ENCODE data around the gene SCRG1.

Gene SCRG1

DNA sequence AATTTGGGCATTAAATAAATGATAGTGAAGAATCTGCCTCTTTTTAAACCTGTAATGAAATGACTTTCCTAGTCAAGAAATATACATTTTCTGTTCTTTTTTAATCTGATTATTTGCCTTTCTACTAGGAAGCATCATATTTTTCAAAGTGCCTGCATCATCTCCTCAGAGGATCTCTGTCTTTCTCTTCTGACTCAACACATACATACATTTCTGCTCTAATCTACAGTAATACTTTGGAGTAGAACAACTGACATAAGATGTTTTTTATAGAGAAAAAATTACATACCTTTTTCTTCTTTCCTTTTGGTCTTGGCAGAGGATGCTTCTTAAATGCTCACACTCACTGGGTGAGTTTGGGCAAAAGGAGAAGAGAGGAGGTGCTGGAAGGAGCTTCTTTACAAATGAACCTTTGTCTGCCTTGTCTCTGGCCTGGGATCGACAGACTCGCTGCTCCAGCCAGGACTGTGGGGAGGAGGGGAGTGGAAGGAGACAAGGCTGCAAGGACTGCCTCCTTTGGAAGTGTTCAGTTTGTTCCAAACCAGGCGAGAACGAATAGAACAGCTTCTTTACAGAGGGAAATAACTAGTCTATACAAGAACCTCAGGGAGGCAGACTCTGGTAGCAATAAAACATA lies at the start of gene SCRG1:
Gene SCRG1 (minus strand): TSS at position 338 of the 637 bp plus-strand sequence. CDS start 7,702 bp downstream, outside the sequence.
- no peak for DNase-seq (ENCODE audit: low read depth)

DNA sequence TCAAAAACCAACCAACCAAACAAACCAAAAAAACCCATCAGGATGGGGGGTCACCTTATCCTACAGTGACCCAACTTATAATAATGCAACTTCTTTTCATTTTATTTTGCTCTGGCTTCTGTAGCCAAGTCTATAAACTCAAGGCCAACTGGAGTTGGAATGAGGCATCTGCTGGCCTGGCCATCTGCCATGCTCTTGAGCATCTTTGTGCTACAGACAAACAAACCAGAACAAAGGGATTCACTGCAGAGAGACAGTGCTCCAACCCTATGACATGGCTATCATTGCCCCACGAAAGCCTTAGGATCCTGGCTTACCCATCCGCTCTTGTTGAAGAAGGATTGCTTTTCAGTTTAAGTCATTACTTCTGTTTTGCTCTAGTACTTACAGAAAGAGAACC lies 49.2 kb upstream of the SCRG1 start:
- no peak for DNase-seq (ENCODE audit: low read depth)

DNA sequence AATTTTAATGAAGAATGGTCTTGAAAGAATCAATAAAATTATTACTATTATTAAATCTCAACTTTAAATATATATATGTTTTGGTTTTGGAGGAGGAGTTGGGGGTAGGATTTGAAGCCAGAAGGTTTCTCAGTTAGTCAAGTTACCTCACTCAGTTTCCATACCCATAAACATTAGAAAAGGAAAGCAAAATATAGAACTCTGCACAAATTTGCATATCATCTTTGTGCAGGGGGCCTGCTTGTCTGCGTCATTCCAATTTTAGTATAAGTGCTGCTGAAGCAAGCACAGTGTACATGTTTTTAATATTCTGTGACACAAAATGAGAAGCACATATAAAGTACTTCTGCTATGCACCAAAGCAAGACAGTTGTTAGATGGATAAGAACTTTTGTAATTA lies 47.5 kb upstream of the SCRG1 start:
- no peak for DNase-seq (ENCODE audit: low read depth)

DNA sequence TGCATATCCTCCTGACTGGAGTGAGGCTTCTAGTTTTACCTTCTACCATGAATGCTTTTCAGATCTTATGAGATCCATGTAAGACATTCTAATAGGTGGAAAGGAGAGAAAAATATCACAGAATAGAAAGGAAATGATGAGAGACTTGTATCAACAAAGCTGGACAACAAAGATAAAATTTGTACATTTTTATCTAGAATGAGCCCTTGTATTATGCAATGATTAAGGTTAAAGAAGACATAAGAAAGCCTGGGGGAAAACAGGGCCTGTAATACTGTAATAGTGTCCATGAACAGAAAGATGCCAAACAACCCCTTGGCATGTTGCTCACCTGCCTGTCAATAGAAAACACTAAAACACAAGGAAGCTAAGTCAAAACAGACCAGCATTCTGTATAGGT lies 44.2 kb upstream of the SCRG1 start:
- DNase-seq (ENCODE audit: low read depth) = no peak

DNA sequence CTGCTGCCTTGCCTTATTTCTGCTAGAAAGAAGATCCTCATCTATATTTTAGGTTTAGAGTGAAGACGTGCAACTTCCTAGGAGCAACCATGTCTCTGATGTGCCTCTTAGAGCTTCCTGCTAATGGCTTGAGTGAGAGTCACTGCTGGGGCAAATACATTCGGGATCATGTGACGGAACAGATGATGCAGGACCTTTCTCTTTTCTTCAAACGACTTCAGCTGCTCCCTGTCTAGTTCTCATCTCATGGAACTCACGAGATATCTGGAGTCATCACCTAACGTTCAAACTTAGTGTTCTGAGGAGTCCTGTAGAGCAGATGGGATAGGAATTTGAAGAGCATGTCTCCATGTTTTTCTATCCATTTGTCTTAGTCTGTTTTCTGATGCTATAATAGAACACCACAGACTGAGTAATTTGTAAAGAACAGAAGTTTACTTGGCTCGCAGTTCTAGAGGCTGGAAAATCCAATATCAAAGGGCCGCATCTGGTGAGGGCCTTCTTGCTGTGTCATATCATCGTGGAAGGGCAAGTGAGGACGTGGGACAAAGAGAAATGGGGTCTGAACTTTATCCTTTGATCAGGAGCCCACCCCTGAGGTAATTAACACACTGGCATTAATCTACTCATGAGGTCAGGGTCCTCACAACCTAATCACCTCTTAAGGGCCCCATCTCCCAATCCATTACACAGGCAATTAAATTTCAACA lies 43.5 kb upstream of the SCRG1 start:
- DNase-seq (ENCODE audit: low read depth) = no peak

DNA sequence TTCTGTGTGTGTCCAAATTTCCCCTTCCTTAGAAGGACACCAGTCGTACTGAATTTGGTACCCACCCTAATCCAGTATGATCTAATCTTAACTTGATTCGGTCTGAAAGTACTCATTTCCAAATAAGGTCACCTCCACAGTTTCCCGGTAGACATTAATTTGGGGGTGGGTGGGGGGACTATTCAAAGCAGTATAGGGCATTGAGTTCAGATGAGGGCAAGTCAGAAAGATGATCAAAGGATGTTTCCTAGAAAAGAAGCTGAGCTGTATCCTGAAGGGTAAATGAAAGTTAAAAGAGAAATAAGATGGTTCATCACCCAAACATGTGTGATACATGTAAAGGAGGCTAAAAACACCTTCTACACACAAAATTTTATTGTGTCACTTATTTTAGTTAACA lies 42.0 kb upstream of the SCRG1 start:
- no peak for DNase-seq (ENCODE audit: low read depth)

DNA sequence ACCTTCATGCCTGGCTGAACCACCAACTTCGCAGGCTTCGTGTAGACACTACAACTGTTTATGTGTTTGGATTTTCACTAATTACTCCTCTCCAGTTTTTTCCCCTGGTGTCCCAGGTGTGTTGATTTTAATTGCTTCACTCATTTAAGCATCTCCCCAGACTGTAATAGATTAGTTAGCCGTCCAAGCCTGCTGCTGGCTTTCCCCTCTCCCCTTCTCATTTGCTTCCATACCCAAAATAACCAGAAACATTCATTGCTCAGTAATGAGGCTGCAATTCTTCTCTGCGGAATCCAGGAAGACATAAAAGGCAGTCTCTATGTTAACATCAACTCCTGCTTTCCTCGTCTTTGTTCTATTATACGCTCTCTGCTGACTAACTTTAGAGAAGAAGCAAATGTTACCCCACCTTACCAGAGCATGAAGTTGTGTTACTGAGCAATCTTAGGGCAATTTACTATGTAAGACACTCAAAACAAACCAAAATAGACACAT lies 37.9 kb upstream of the SCRG1 start:
- DNase-seq (ENCODE audit: low read depth) = no peak

DNA sequence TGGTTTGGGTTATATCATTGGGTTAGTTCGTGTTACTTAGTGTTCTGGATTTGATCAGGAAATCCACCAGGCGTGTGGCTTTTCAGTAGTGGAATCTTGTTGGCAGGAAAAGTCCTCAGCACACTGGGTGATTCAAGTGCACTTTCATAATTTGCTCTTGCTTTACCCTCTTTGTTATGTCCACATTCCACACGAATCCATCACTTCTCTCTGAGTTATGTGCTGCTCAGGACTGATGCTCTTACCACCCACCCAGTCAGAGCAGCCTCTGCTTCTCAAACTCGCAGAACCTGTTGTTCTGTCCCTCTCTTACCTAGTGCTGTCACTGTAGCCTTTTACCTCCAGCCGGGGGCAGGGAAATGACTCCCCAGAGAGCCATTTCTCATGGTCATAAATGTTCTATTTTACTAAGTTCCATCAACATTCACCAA lies 37.2 kb upstream of the SCRG1 start:
- no peak for DNase-seq (ENCODE audit: low read depth)

DNA sequence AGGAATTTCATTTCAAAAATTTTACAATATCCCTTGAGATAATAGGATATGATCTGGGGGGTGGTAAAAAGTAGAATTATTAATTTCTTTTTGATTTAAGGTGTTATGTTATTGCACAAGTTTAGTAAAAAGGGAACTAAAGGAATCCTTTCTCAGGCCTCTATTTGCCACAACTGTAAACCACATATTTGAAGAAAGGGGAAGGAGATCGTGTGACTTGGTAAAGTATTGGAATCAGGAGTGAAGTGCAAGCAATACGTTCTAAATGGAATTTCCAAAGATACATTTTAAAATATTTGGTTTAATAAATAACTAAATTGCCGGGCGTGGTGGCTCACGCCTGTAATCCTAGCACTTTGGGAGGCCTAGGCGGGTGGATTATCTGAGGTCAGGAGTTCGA lies 35.3 kb upstream of the SCRG1 start:
- no peak for DNase-seq (ENCODE audit: low read depth)

DNA sequence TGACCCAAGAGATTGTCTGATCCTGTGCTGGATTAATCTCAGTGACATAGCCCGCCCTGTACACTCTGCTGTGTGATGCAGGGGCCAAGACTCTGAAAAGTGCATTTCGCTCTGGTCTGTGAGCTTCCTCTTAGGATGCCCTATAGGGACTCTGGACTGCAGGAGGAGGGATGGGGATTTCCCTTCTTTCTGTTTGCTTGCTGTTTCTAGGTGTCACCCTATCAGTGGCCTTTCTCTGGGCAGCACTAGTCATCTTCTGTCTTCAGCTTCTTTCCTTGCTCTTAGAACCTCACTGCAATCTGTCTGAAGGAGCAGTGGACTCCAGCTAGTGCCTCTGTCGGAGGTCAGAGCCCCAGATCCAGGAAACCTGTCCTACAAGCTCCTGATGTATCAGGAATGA lies 34.5 kb upstream of the SCRG1 start:
- DNase-seq (ENCODE audit: low read depth) = no peak

DNA sequence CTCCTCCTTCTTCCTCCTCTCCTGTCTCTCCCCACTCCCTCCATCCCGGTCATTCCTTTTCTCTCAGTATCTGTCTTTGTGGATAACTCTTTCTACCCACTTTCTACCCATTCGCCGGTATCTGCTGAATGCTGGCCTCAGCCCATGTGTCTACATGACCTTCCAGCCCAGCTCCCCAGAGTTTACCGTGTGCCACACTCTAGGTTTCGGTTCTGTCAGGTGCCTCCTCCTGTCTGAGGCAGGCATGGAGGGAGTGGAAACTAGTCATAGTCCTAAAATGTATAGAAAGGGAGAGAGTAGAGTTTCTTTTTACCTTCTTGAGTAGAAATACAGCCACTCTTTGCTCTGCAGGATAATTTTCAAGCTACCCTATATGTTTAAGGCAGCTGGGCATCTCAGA lies 33.5 kb upstream of the SCRG1 start:
- DNase-seq (ENCODE audit: low read depth) = no peak

DNA sequence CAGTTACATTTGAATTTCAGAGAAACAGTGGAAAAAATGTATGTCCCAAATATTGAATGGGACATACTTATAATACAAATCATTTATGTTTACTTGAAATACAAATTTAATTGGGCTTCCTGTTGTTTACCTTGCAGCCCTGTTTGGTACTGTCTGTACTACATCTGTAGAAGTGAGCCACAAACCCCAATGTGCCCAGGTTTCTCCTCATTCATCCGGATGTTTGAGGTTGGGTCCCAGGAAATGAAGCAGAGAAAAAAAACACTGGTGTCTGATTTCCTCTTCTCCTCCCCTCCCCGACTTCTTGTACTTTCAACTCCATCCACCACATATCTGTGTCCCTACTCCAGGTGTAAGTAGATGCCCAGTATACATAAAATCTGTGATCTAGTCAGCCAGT lies 27.1 kb upstream of the SCRG1 start:
- no peak for DNase-seq (ENCODE audit: low read depth)

DNA sequence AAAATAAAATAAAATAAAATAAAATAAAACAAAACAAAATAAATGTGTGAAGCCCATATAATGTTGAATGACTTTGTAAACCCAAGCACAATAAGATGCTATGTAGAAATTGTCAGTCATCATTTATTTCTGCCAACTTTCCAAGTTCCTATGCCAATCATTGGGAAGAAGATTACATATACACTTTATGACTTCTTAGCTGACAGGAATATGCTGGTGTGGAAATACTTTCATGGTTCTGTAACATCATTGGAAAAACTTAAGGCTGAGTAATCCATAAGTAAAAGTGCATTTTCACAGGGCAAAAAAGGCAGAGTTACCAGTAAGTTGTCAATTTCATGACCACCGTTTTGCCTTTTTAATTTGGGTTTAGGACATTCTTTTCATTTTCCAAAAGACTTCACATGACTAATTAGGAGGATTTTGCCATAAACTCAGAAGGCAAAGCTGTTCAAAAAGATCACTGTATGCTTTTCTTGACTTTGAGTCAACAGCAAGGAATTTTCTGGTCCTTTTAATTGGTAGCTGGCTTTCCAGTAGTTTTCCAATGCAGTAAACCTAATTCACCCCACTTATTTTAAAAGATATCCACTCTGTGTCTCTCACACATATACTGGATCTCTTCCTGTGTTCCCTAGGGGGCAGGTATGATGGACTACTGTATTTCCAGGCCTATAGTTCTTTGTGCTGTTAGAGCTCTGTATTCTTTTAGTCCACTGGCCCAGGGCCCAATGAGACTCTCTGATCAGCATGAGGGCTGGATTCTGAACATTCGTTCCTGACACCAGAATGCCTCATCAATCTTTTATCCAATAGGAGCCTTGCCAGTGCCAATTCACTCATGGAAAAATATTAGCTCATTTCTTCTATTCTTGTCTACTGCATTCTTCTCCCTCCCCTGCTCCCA lies 26.2 kb upstream of the SCRG1 start:
- no peak for DNase-seq (ENCODE audit: low read depth)

DNA sequence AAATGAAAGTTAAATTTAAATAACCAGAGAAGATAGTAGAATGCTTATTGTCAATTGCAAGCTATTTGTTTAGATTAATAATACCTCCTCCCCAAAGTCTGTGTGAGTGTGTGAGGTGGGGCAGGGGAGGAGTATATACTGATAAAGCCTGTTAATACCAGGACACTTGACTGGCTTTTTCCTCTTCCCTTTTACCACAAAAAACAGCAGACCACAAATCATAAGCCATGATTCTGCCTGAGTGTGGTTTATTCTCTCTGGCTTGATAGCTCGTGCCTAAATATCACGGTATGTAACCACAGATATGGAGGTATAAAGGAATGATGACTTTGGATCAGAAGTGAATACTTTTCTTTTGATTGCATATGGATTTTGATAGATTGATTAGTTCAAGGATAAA lies 21.9 kb upstream of the SCRG1 start:
- DNase-seq (ENCODE audit: low read depth) = no peak

DNA sequence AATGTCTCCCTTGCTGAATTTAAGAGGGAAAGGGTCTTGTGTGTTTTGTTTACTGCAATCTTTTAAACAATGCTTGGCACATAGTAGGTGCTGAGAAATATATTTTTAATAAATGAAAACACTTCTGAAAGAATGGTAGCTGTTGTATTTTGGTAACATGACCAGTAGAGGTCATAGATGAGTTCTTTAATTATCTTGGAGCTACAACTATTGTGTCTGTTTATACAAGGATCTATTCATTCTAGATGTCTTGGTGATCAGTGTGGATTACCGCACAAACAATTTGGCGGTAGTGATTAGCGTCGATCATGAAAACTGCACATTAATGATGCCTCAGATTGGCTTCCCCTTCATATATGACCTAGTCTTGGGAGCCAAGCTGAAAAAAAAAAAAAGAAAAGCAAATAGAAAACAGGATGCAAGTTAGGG lies 21.4 kb upstream of the SCRG1 start:
- DNase-seq (ENCODE audit: low read depth) = no peak

DNA sequence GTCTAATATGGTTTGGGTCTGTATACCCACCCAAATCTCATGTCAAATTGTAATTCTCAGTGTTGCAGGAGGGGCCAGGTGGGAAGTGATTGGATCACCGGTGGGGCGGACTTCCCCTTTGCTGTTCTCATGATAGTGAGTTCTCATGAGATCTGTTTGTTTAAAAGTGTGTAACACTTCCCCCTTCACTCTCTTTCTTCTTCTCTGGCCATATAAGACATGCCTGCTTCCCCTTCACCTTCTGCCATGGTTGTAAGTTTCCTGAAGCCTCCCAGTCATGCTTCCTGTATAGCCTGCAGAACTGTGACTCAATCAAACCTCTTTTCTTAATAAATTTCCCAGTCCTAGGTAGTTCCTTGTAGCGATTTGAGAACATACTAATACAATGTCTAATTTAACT lies 19.7 kb upstream of the SCRG1 start:
- DNase-seq (ENCODE audit: low read depth) = no peak

DNA sequence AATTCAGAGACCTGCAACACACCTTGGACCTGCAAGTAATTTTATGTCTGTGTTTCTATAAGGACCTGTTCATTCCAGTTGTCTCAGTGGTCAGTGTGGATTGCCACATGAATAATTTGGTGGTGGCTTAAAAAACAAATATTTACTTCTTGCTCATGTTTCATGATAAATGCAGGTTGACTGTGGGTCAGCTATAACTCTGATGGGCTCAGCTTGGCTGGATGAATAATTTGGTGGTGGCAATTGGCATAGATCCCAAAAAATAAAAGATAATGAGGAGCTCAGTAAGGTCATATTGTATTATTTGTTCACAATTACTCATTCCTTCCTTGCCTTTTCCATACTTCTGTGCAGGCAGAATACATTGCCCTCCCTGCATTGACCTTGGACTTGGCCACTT lies 18.9 kb upstream of the SCRG1 start:
- DNase-seq (ENCODE audit: low read depth) = no peak

DNA sequence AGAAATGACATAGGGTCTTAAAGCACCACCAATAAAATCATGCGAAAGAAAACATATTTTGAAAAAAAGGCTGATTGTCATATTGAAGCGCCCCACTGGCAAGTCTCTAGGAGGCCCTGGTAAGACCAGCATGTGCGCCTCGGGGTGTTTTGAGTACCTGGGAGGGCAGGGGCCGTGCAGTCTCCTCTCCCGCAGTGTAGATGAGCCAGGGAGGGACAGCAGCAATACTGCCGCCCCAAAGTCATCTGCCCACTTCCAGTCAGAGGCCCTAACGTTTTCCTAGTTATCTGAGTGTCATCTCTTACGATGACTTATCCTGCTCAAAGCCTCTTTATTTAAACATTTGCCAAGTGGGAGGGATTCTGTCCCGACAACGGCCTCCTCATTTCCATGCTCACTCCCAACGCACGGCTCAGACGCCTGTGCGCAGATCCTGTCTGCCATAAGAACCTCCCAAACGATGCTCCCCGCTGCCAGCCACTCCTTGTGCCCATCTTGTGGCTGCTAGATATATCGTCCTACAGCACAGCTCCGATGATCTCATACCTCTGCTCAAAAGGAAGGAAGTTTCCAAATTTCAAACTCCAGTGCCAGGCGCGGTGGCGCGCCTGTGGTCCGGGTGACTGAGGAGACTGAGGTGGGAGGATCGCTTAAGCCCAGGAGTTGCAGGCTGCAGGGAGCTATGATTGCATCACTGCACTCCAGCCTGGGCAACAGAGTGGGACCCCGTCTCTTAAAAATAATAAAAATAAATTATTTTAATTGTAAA lies 17.2 kb upstream of the SCRG1 start:
- DNase-seq (ENCODE audit: low read depth) = no peak

DNA sequence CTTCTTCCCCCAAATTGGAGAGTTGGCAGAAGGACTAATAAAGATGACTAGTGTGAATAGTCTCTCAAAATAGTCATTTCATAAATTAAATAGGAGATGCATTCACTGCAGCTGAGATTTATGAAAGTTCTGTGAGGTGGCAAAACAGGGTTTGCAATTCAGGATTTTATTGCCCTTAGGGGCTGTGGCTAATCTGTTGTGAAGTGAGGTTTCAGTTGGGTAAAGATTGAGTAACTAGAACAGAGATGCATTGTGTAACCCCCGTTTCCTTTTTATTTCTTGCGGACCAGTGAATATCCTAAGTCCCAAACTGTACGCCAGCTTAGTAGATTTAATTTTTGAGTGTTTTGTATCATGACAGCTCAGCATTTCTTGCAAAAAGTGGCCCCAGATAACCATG lies 16.2 kb upstream of the SCRG1 start:
- no peak for DNase-seq (ENCODE audit: low read depth)

DNA sequence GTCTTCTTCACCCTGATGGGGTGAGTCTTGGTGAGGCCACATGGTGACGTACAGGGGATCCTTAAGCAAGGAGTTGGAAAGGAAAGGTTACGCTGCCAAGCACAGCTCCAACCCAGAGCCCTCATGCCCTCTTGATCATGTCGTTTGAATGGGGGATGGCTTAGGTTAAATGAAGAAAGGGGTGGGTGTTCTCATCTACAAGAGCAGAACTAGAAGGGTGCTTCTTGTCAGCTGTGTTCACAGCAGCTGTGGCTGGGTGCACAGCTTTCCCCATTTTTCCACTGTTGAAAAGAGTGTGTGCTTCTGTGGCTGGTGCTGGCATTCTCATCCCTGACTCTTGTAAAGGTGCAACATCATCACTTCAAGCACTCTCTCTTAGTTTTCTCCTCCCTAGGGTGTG lies 15.5 kb upstream of the SCRG1 start:
- no peak for DNase-seq (ENCODE audit: low read depth)

DNA sequence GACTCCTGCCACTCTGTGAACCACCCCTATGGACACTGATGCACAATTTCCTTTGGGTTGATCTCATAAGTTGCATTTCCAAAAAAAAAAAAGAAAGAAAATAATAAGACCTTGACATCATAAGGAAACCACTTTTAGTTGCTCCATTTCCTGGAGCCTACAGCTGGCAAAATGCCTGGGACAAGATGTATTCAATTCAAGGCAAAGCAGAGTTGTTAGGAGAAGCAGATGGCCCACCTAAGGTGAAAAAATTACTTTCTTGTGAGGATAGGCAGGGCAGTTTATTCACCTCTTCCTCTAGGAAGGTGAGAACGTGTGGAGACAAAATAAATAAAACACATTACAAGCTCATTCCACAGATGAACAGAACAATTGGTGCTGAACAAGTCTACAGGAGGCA lies 14.1 kb upstream of the SCRG1 start:
- DNase-seq (ENCODE audit: low read depth) = no peak

DNA sequence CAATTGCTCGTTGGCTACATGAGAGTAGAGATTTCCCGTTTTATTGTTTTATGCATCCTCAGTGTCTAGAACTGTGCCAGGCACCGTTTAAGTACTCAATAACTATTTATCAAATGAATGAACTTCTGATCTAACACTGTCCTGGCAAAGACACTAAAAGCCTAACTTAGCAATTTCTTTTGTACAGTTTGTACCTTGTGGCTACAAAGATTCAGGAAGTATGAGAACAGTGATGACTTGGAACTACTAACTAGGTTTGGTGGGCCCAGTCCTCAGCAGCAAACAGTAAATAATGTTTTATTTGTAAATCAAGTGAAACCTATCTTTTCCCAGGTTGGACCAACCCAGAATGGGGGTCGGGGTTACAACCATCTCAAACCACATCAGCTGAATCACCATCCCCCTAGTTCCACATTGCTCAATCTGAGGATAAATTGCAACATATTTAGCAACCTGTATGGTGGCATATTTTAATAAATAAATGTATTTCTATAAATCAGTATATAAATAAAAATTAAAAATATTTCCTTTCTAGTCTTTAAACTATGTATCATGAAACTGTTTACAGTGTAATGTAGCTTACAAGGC lies 12.3 kb upstream of the SCRG1 start:
- DNase-seq (ENCODE audit: low read depth) = no peak

All from activated T-cell treated with anti-CD3 and anti-CD28 coated beads for 1 hour (primary cell).